ENCODE measurements around the gene NCAPD3. TPM values are rescaled to one million over a fixed set of nuclear protein-coding genes. Genes with fewer than 3 reads are reported as not detected.

Gene NCAPD3
- total RNA-seq, 1 experiment from 2014 or later, result 52.2 TPM

GRCh38 chr11:134254433-134255183 is 30.8 kb upstream of the NCAPD3 start:
- Histone ChIP-seq H2BK20ac (ENCODE audit: low read depth, low read length, poor library complexity, severe bottlenecking) (no peak overlapping the region), H3K79me2 (ENCODE audit: insufficient read depth, low read length) (no peaks in the 10 kb centered on the region), H3K27ac (ENCODE audit: insufficient read length, low read depth, low read length) (no peak overlapping the region), H2BK12ac (ENCODE audit: insufficient read length, low read depth, low read length) (no peak overlapping the region), H3K9ac (ENCODE audit: extremely low read depth, insufficient read length, low read length) (no peak overlapping the region), H3K23me2 (ENCODE audit: insufficient read length, low read depth, low read length, poor library complexity, severe bottlenecking) (peaks cover 3% of the 10 kb centered on the region), H2BK120ac (ENCODE audit: low read depth, low read length, poor library complexity, severe bottlenecking) (no peak overlapping the region), H3K4me1 (ENCODE audit: insufficient read depth, low read length) (0 out of 2 replicates have a peak, but pooled peaks cover 2% of the 10 kb centered on the region), H2BK15ac (ENCODE audit: low read depth, low read length) (no peak overlapping the region), H3K9me3 (ENCODE audit: control insufficient read depth, low read depth, low read length) (no peaks in the 10 kb centered on the region), H3K27me3 (ENCODE audit: insufficient read depth, low read length) (no peaks in the 10 kb centered on the region), H3T11ph (ENCODE audit: low read length) (no peak overlapping the region), H3K14ac (ENCODE audit: insufficient read depth, low read length) (no peak overlapping the region), H3K18ac (ENCODE audit: insufficient read length, low read depth, low read length) (no peak overlapping the region), H3K4me2 (ENCODE audit: insufficient read depth, insufficient read length, low read length) (peak overlapping the region; percentile 72), H3K56ac (ENCODE audit: insufficient read length, low read depth, low read length) (no peak overlapping the region), H4K91ac (ENCODE audit: insufficient read length, low read depth, low read length) (no peak overlapping the region), H4K20me1 (ENCODE audit: control insufficient read depth, insufficient read depth, insufficient read length) (no peaks in the 10 kb centered on the region), H4K5ac (ENCODE audit: insufficient read length, low read depth, low read length) (no peak overlapping the region), H2AK5ac (ENCODE audit: insufficient read length, low read length) (no peak overlapping the region), H3K23ac (ENCODE audit: insufficient read length, low read depth, low read length) (no peak overlapping the region), H3K79me1 (ENCODE audit: insufficient read depth, low read depth, low read length, poor library complexity, severe bottlenecking) (no peaks in the 10 kb centered on the region), H2BK5ac (ENCODE audit: insufficient read length, low read length) (no peak overlapping the region), H4K8ac (replicated peaks; ENCODE audit: insufficient read length, low read depth, low read length) (no peak overlapping the region), H2AFZ (ENCODE audit: low read length) (no peak overlapping the region), H3K4ac (ENCODE audit: low read depth, low read length) (no peak overlapping the region)
- no peak overlapping the region for H3K27ac Mint-ChIP-seq
- DNase-seq, result no peak
- TF ChIP-seq CTCF (conservative IDR thresholded peaks at IDR 0.05), result no peak
- H3K9me3 Mint-ChIP-seq, result no peaks in the 10 kb centered on the region
- no CpG with 5 or more reads among the region's 3 CpGs for WGBS (ENCODE audit: extremely low coverage, insufficient read length, low lambda C conversion rate)
- H3K27me3 Mint-ChIP-seq (ENCODE audit: low read depth), result no peaks in the 10 kb centered on the region
- H3K4me3 Mint-ChIP-seq, result peak overlapping the region; percentile 85 to 91
- peaks cover 23 to 26% of the 10 kb centered on the region in 2 experiments for H3K4me1 Mint-ChIP-seq
- H3K36me3 Mint-ChIP-seq (ENCODE audit: insufficient read depth in 1 of 3, low read depth in 3 of 3), result peaks cover 20 to 39% (median 30%) of the 10 kb centered on the region in 3 experiments; a peak in 6 of 7 replicates
